CD4-positive, alpha-beta memory T cell (primary cell): Measurements from ENCODE around the gene RNF208. TPM values are rescaled to one million over a fixed set of nuclear protein-coding genes. Genes with fewer than 3 reads are reported as not detected.

Experiments used
- CTCF ChIA-PET: fragments of 350-600 bp; sonication (Branson Sonifier 250); formaldehyde crosslinking; loops from one replicate; lab custom pipeline; 2021; ENCODE audit warnings: inconsistent platforms; ENCODE audit not compliant: partially characterized antibody; lab: Charles Lee
- POLR2A ChIA-PET: fragments of 350-600 bp; sonication (Branson Sonifier 250); formaldehyde crosslinking; loops from one replicate; lab custom pipeline; 2021; ENCODE audit not compliant: partially characterized antibody; lab: Charles Lee
- DNase-seq, 5 donors: peaks; one replicate each; pipeline versions ENCODE4 v3.0.0 to v3.0.0-alpha.2; 2020 to 2022; ENCODE audit warnings: mixed read lengths in 1 of 5
- H3K27ac ChIP-seq: one replicate; pipeline ENCODE4 v1.7.0; 2013; ENCODE audit warnings: low read depth, low read length
- H3K27me3 ChIP-seq: 2 replicates; pipeline ENCODE4 v1.7.0; 2013; ENCODE audit warnings: mild to moderate bottlenecking, low read length, moderate library complexity; ENCODE audit not compliant: insufficient read depth
- H3K36me3 ChIP-seq: 2 replicates; pipeline ENCODE4 v1.7.0; 2013; ENCODE audit warnings: mild to moderate bottlenecking, low read length, moderate library complexity; ENCODE audit not compliant: insufficient read depth
- H3K4me1 ChIP-seq: 2 replicates; pipeline ENCODE4 v1.7.0; 2013; ENCODE audit warnings: mild to moderate bottlenecking, low read length, moderate library complexity; ENCODE audit not compliant: insufficient read depth
- H3K4me3 ChIP-seq, 2 donors: one replicate each; pipeline ENCODE4 v1.7.0; 2013; ENCODE audit warnings: low read length in 2 of 2, mild to moderate bottlenecking in 1 of 2
- H3K9me3 ChIP-seq, 2 donors: one replicate each; pipeline ENCODE4 v1.7.0; 2013; ENCODE audit warnings: low read length in 2 of 2, control low read depth in 1 of 2; ENCODE audit not compliant: control insufficient read depth in 1 of 2
- H3K27ac Mint-ChIP-seq, 7 donors: one replicate each; pipeline ENCODE4 v1.8.0; 2020 to 2021; ENCODE audit warnings: mixed read lengths in 7 of 7, mild to moderate bottlenecking in 6 of 7, inconsistent platforms in 3 of 7, moderate library complexity in 3 of 7
- H3K27me3 Mint-ChIP-seq, 2 donors: one replicate each; pipeline ENCODE4 v1.8.0; 2020 to 2021; ENCODE audit warnings: mixed read lengths in 2 of 2
- H3K36me3 Mint-ChIP-seq, 2 donors: one replicate each; pipeline ENCODE4 v1.8.0; 2020 to 2021; ENCODE audit warnings: mixed read lengths in 2 of 2, inconsistent platforms in 1 of 2, mild to moderate bottlenecking in 1 of 2
- H3K4me1 Mint-ChIP-seq, 4 donors: one replicate each; pipeline ENCODE4 v1.8.0; 2020 to 2021; ENCODE audit warnings: mixed read lengths in 4 of 4, mild to moderate bottlenecking in 1 of 4
- H3K4me3 Mint-ChIP-seq, 8 donors: one replicate each; pipeline ENCODE4 v1.8.0; 2020 to 2021; ENCODE audit warnings: mixed read lengths in 8 of 8, mild to moderate bottlenecking in 7 of 8, moderate library complexity in 6 of 8, inconsistent platforms in 3 of 8
- H3K9me3 Mint-ChIP-seq, 8 donors: one replicate each; pipeline ENCODE4 v1.8.0; 2020 to 2021; ENCODE audit warnings: mixed read lengths in 8 of 8, mild to moderate bottlenecking in 5 of 8, inconsistent platforms in 3 of 8, moderate library complexity in 1 of 8
- intact Hi-C: fragments of 100-400 bp; cut with micrococcal nuclease; formaldehyde crosslinking; loops from one replicate; pipeline ENCODE4 v1.15.1; 2023
- polyA plus RNA-seq, 2 donors: library from polyadenylated mRNA; unstranded; fragments of 300-500 nt; fragmentation: Illumina TruSeq; gene quantifications; one replicate each; pipeline ENCODE4 v1.2.3, GENCODE V29; 2021
- total RNA-seq, 2 experiments: library from RNA; stranded (reverse); gene quantifications; one replicate each; pipeline ENCODE4 v1.2.3, GENCODE V29; 2021

The RNF208 gene
- total and polyA plus RNA-seq, 4 experiments from 2014 or later: 0.64 to 1.3 TPM; not detected in 2

DNA sequence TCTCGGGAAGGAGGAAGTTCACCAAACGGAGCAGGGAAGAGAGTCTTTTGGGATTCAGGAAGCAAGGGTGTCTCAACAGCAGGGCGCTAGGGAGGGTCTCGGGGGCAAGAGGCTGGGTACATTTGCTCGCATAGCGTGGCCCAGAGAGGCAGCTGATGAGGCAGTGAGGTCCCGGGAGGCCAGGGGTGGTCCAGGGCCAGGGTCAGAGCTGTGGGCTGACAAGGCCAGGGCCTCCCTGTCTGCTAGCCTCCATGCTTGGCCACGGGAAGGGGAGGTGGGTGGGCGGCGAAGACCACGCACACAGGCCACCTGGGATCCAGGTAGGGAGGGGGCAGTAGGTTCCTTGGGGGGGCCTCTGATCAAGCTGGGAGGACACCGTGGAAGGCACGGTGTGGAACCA, 10.5 kb downstream of the RNF208 start:
- H3K27ac Mint-ChIP-seq: peak overlapping the region in 3 of 7 donors; percentile 35 to 71 (median 52)
- intact Hi-C loops: no loop called here
- H3K36me3 Mint-ChIP-seq: peaks cover 8 to 9% of the 10 kb centered on the region in 2 donors
- H3K27me3 Mint-ChIP-seq: no peaks in the 10 kb centered on the region
- Histone ChIP-seq H3K9me3 (no peaks in the 10 kb centered on the region), H3K36me3 (no peaks in the 10 kb centered on the region), H3K4me1 (peaks cover 8% of the 10 kb centered on the region), H3K27me3 (no peaks in the 10 kb centered on the region), H3K4me3 (no peak overlapping the region), H3K27ac (no peak overlapping the region)
- no peaks in the 10 kb centered on the region for H3K9me3 Mint-ChIP-seq
- ChIA-PET CTCF (no interaction called here), POLR2A (interaction anchor here (0.6 kb wide), 1 partner anchor 19 kb away, joined by 3 read pairs; no protein-coding TSS in a partner anchor)
- no peak for DNase-seq
- peaks cover 11 to 17% (median 14%) of the 10 kb centered on the region in 4 donors for H3K4me1 Mint-ChIP-seq
- no peak overlapping the region for H3K4me3 Mint-ChIP-seq

DNA sequence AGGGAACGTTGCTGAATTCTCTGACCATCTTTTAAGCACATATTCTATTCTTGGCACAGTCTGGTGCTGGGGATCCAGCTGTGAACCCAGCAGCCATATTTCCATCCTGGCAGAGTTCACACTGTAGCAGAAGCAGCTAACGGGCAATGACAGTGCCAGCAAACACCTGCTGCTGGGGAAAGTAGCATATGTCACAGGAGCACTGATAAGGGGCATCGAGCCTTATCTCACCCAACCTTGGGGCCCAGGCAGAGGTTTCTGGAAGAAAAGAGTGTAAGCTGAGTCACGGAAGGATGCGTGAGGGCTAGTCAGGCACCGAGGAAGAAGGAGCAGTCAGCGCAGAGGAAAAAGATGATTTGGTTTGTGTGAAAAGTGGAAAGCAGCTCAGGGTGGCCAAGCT, 15.4 kb downstream of the RNF208 start:
- no peaks in the 10 kb centered on the region for H3K9me3 ChIP-seq
- intact Hi-C loops: no loop called here
- DNase-seq: no peak
- Mint-ChIP-seq H3K4me1 (peaks cover 26 to 49% (median 40%) of the 10 kb centered on the region in 4 donors), H3K27me3 (no peaks in the 10 kb centered on the region), H3K4me3 (peak overlapping the region; percentile 88 to 96 (median 94)), H3K36me3 (peaks cover 9 to 15% of the 10 kb centered on the region in 2 donors), H3K9me3 (no peaks in the 10 kb centered on the region), H3K27ac (peak overlapping the region; percentile 83 to 96 (median 92))
- H3K36me3 ChIP-seq: no peaks in the 10 kb centered on the region
- peaks cover 43% of the 10 kb centered on the region for H3K4me1 ChIP-seq
- POLR2A ChIA-PET: interaction anchor here (1.4 to 11.9 kb wide), 6 partner anchors 16 to 120 kb away, joined by 4 to 169 read pairs (median 8); partner anchors contain the start of genes ANAPC2, MAN1B1, NELFB and RNF208
- no peaks in the 10 kb centered on the region for H3K27me3 ChIP-seq
- H3K27ac ChIP-seq: peak overlapping the region; percentile 94
- H3K4me3 ChIP-seq: peak overlapping the region in 1 of 2 donors; percentile 94
- CTCF ChIA-PET: interaction anchor here (1.1 to 1.5 kb wide), 2 partner anchors 17 to 20 kb away, joined by 4 to 5 read pairs; partner anchors contain the start of gene RNF224

DNA sequence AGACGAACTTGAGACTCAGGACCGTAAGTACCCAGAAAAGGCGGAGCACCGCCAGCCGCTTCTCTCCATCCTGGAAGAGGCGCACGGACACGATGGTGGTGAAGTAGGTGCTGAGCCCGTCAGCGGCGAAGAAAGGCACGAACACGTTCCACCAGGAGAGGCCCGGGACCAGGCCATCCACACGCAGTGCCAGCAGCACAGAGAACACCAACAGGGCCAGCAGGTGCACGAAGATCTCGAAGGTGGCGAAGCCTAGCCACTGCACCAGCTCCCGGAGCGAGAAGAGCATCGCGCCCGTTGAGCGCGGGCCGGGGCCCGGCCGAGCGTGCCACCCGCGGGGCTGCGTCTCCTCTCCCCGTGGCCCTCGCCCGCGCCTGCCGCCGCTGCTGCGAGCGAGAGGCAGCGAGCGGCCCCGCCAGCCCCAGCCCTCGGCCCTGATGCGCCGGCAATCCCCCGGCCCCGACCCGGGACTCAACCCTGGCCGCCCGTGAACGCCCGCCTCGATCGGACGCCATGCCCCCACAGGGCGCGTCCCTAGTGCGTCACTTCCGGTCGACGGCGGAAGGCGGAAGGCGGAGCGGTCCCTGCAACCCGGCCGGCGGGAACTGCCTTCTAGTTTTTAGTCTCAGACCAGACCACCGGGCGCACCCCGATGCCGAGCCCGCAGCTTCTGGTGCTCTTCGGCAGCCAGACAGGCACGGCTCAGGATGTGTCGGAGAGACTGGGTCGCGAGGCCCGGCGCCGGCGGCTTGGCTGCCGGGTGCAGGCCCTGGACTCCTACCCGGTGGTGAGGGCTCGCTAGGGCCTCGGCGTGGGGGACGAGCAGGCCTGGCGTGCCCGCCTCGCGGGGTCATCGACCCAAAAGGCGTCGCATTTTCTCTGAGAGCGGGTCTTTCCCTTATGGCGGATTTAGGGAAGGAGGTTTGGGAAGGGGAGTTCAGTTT, 16.6 kb downstream of the RNF208 start, which contains the start of the genes NDOR1 and TMEM203:
Gene NDOR1, plus strand, starts transcription at position 575 of the 944 bp plus-strand sequence. Its CDS starts 78 bp downstream, at position 653.
Gene TMEM203, minus strand, starts transcription at position 523 of the 944 bp plus-strand sequence. Its CDS starts 234 bp downstream, at position 289.
- Mint-ChIP-seq H3K27me3 (no peaks in the 10 kb centered on the region), H3K4me3 (peak within 1 kb of the TSS; percentile 88 to 96 (median 94)), H3K27ac (peak within 1 kb of the TSS; percentile 92 to 99 (median 96)), H3K36me3 (peaks cover 9 to 18% of the 10 kb centered on the region in 2 donors), H3K9me3 (no peaks in the 10 kb centered on the region), H3K4me1 (peaks cover 26 to 59% (median 48%) of the 10 kb centered on the region in 4 donors)
- POLR2A ChIA-PET: interaction anchor here (0.6 to 11.9 kb wide), 9 partner anchors 8 to 138 kb away, joined by 3 to 169 read pairs (median 5); partner anchors contain the start of genes ANAPC2, MAN1B1, NELFB and RNF208
- intact Hi-C loops: loop anchor here (1.0 kb wide), 2 partner anchors 17 to 18 kb away; partner anchors contain the start of genes ANAPC2 and SSNA1
- CTCF ChIA-PET: interaction anchor here (0.6 to 1.5 kb wide), 3 partner anchors 17 to 31 kb away, joined by 3 to 5 read pairs (median 4); partner anchors contain the start of genes ANAPC2 and SSNA1
- peaks cover 49% of the 10 kb centered on the region for H3K4me1 ChIP-seq
- peak within 1 kb of the TSS; percentile 90 to 94 for H3K4me3 ChIP-seq
- peak within 1 kb of the TSS; percentile 94 for H3K27ac ChIP-seq
- DNase-seq: peak; percentile 89 to 93 (median 91)
- no peaks in the 10 kb centered on the region for H3K27me3 ChIP-seq
- no peaks in the 10 kb centered on the region for H3K36me3 ChIP-seq
- no peaks in the 10 kb centered on the region for H3K9me3 ChIP-seq

DNA sequence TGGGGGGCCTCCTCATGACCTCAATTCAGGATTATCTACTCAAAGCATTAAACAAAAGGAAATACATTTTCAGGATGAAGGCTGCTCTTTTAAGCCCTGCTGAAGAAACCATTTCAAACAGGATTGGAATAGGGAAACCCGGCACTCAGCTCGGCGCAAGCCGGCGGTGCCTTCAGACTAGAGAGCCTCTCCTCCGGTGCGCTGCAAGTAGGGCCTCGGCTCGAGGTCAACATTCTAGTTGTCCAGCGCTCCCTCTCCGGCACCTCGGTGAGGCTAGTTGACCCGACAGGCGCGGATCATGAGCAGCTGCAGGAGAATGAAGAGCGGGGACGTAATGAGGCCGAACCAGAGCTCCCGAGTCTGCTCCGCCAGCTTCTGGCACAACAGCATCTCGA, 17.3 kb downstream of the RNF208 start:
- H3K4me3 ChIP-seq: peak overlapping the region; percentile 90 to 94
- peaks cover 9 to 18% of the 10 kb centered on the region in 2 donors for H3K36me3 Mint-ChIP-seq
- H3K27me3 Mint-ChIP-seq: no peaks in the 10 kb centered on the region
- no peaks in the 10 kb centered on the region for H3K9me3 Mint-ChIP-seq
- peaks cover 26 to 59% (median 48%) of the 10 kb centered on the region in 4 donors for H3K4me1 Mint-ChIP-seq
- ChIA-PET POLR2A (interaction anchor here (0.6 to 11.9 kb wide), 9 partner anchors 7 to 137 kb away, joined by 3 to 169 read pairs (median 5); partner anchors contain the start of genes ANAPC2, MAN1B1, NELFB and RNF208), CTCF (interaction anchor here (0.6 to 1.5 kb wide), 5 partner anchors 16 to 75 kb away, joined by 3 to 5 read pairs (median 4); partner anchors contain the start of genes ANAPC2, NELFB and SSNA1)
- H3K4me1 ChIP-seq: peaks cover 49% of the 10 kb centered on the region
- DNase-seq: no peak
- no peaks in the 10 kb centered on the region for H3K36me3 ChIP-seq
- peak overlapping the region; percentile 88 to 96 (median 94) for H3K4me3 Mint-ChIP-seq
- peak overlapping the region; percentile 92 to 99 (median 96) for H3K27ac Mint-ChIP-seq
- peak overlapping the region; percentile 94 for H3K27ac ChIP-seq
- H3K9me3 ChIP-seq: no peaks in the 10 kb centered on the region
- intact Hi-C loops: loop anchor here (1.0 kb wide), 2 partner anchors 16 to 19 kb away; partner anchors contain the start of genes ANAPC2 and SSNA1
- no peaks in the 10 kb centered on the region for H3K27me3 ChIP-seq

DNA sequence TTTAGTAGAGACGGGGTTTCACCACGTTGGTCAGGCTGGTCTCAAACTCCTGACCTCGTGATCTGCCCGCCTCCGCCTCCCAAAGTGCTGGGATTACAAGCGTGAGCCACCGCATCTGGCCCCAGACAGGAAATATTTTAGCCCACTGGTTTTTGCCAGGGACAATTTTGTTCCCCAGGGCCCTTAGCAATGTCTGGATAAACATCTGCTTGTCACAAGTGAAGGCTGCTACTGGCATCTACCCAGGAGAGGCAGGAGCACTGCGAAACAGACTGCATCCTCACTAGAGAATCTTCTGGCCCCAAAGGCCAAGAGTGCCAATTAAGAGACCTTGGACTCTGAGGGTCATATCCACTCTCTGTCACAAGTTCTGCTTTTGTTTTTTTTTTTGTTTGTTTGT, 19.1 kb downstream of the RNF208 start:
- peak overlapping the region in 1 of 7 donors; percentile 96 for H3K27ac Mint-ChIP-seq

DNA sequence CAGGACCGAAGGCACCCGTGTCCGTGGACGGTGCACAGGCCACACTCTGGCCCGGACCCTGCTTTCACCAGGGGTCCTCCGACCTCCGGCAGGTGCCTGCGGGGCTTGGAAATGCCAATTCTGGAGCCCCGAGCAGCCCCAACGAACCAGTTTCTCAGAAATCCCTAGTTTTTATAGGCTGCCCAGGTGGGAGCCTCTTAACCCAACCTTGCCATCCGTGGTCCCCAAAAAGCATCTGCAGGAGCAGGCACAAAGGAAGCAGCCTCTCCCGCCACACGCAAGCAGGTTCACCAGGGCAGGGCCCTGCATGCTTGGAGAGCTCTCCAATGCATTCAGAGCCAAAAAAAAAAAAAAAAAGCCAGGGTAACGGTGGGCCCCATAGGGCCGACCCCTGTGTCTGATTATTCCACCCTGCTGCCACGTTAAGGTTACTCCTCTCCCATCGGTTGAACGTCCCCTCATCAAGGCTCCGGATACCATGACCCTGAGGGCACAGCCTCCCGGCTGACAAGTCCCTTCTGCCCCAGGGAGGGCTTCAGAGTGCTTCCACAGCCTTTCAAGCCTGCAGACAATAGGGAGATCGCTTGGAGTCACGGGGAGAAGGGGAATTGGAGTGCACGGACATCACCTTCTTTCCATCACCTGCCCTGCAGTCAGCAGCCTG, 20.7 kb downstream of the RNF208 start:
- Histone ChIP-seq H3K36me3 (no peaks in the 10 kb centered on the region), H3K27me3 (no peaks in the 10 kb centered on the region), H3K4me3 (peak overlapping the region; percentile 52 to 77), H3K4me1 (peaks cover 47% of the 10 kb centered on the region), H3K9me3 (no peaks in the 10 kb centered on the region), H3K27ac (peak overlapping the region; percentile 72)
- DNase-seq: no peak
- ChIA-PET POLR2A (interaction anchor here (0.7 to 11.9 kb wide), 20 partner anchors 8 to 221 kb away, joined by 3 to 169 read pairs (median 4); partner anchors contain the start of genes ANAPC2, CYSRT1, MAN1B1 and NELFB), CTCF (interaction anchor here (0.7 to 1.4 kb wide), 5 partner anchors 12 to 83 kb away, joined by 3 to 7 read pairs (median 3); partner anchors contain the start of genes ANAPC2, CYSRT1 and SSNA1)
- H3K27ac Mint-ChIP-seq: peak overlapping the region; percentile 62 to 93 (median 83)
- intact Hi-C loops: loop anchor here (2.0 kb wide), 1 partner anchor 73 kb away; no protein-coding TSS in a partner anchor
- H3K27me3 Mint-ChIP-seq: no peaks in the 10 kb centered on the region
- peaks cover 0 to 8% of the 10 kb centered on the region in 2 donors for H3K36me3 Mint-ChIP-seq
- H3K9me3 Mint-ChIP-seq: no peaks in the 10 kb centered on the region
- H3K4me3 Mint-ChIP-seq: peak overlapping the region; percentile 79 to 93 (median 82)
- peaks cover 14 to 43% (median 32%) of the 10 kb centered on the region in 4 donors for H3K4me1 Mint-ChIP-seq

More for the DNA sequence above, 19.1 kb downstream of the RNF208 start:
- peaks cover 57% of the 10 kb centered on the region for H3K4me1 ChIP-seq
- POLR2A ChIA-PET: interaction anchor here (1.5 to 11.9 kb wide), 4 partner anchors 14 to 38 kb away, joined by 4 to 169 read pairs (median 42); partner anchors contain the start of genes ANAPC2, CYSRT1, RNF208 and SSNA1
- no peaks in the 10 kb centered on the region for H3K36me3 ChIP-seq
- H3K9me3 ChIP-seq: no peaks in the 10 kb centered on the region
- DNase-seq: no peak
- intact Hi-C loops: no loop called here
- H3K27ac ChIP-seq: no peak overlapping the region
- peaks cover 9 to 14% of the 10 kb centered on the region in 2 donors for H3K36me3 Mint-ChIP-seq
- no peaks in the 10 kb centered on the region for H3K27me3 ChIP-seq
- H3K27me3 Mint-ChIP-seq: no peaks in the 10 kb centered on the region
- H3K4me3 ChIP-seq: no peak overlapping the region
- peaks cover 26 to 59% (median 46%) of the 10 kb centered on the region in 4 donors for H3K4me1 Mint-ChIP-seq
- peak overlapping the region in 1 of 8 donors; percentile 17 for H3K4me3 Mint-ChIP-seq
- H3K9me3 Mint-ChIP-seq: no peaks in the 10 kb centered on the region
- CTCF ChIA-PET: interaction anchor here (1.4 kb wide), 2 partner anchors 14 to 24 kb away, joined by 3 to 5 read pairs; partner anchors contain the start of genes RNF224 and SSNA1
